NK-92 (cell line): Measurements from ENCODE around the gene SREBF1.

Source experiments
- DNase-seq: peaks from one replicate; lab custom pipeline; 2025; ENCODE audit not compliant: unreplicated experiment; lab: John Stamatoyannopoulos, UW

Gene SREBF1

GRCh38 chr17:17842111-17842876 lies 5.5 kb upstream of the SREBF1 start:
- DNase-seq, result no peak

- no peak for DNase-seq
These were observed 4.8 kb upstream of the SREBF1 start for GRCh38 chr17:17841601-17842025.

GRCh38 chr17:17840751-17841591 lies 4.2 kb upstream of the SREBF1 start:
- no peak for DNase-seq

- peak; percentile 11 for DNase-seq
These were observed 3.3 kb upstream of the SREBF1 start for GRCh38 chr17:17839791-17840707.

GRCh38 chr17:17837966-17838962 lies 1.5 kb upstream of the SREBF1 start:
- DNase-seq, result no peak

- no peak for DNase-seq
These were observed 615 bp upstream of the SREBF1 start for GRCh38 chr17:17837380-17837821.

GRCh38 chr17:17836250-17836817 lies 452 bp downstream of the SREBF1 start:
- DNase-seq, result peak; percentile 86

- no peak for DNase-seq
These were observed 1.2 kb downstream of the SREBF1 start for GRCh38 chr17:17835415-17836249.

GRCh38 chr17:17834974-17835373 lies 1.8 kb downstream of the SREBF1 start:
- DNase-seq, result no peak

GRCh38 chr17:17833658-17834357 lies 3.0 kb downstream of the SREBF1 start:
- no peak for DNase-seq

GRCh38 chr17:17832032-17832363 lies 4.8 kb downstream of the SREBF1 start:
- no peak for DNase-seq

GRCh38 chr17:17831208-17832031 lies 5.4 kb downstream of the SREBF1 start:
- DNase-seq, result no peak

- DNase-seq, result no peak
These were observed 6.0 kb downstream of the SREBF1 start for GRCh38 chr17:17830740-17831207.

- no peak for DNase-seq
These were observed 6.6 kb downstream of the SREBF1 start for GRCh38 chr17:17830269-17830567.

GRCh38 chr17:17827826-17828621 lies 8.8 kb downstream of the SREBF1 start:
- DNase-seq, result no peak

GRCh38 chr17:17826942-17827785 lies 9.6 kb downstream of the SREBF1 start:
- no peak for DNase-seq
